ENCODE measurements around the gene AHCYL1. TPM values are rescaled to one million over a fixed set of nuclear protein-coding genes. Genes with fewer than 3 reads are reported as not detected.

Gene AHCYL1
- total RNA-seq, 1 experiment from 2014 or later: 92.0 TPM

GRCh38 chr1:110005971-110006370 lies 21.4 kb downstream of the AHCYL1 start:
- peaks cover 28 to 36% of the 10 kb centered on the region in 2 experiments for H3K4me1 ChIP-seq (ENCODE audit: control insufficient read depth in 1 of 2, insufficient read depth in 2 of 2, low read length in 2 of 2)
- no peak overlapping the region for H3K4me2 ChIP-seq (ENCODE audit: low read length)
- ATAC-seq (no peak), DNase-seq (ENCODE audit: low read depth, low spot score) (no peak)
- BruUV-seq (replicated peaks): no TSS peak
- no peaks in the 10 kb centered on the region for H3K9me2 ChIP-seq (ENCODE audit: insufficient read depth)
- no peak for TF ChIP-seq YY1 (IDR thresholded peaks at IDR 0.05; ENCODE audit: extremely low read depth, insufficient replicate concordance, low read depth, low read length)
- H3K4me3 ChIP-seq (replicated peaks in 1 of 2; ENCODE audit: low read depth in 1 of 2, low read length in 2 of 2): no peak overlapping the region
- peaks cover 52% of the 10 kb centered on the region for H3K79me2 ChIP-seq (ENCODE audit: insufficient read depth, low read length)
- ChIA-PET RAD21 (ENCODE audit: low non-redundant PET in 1 of 2, low total read pairs in 2 of 2, uncharacterized antibody in 2 of 2, unreplicated experiment in 2 of 2) (no interaction called here), CTCF (no interaction called here), POLR2A (no interaction called here)
- 0 out of 2 replicates have a peak, but pooled peaks cover 5% of the 10 kb centered on the region for H4K20me1 ChIP-seq (ENCODE audit: insufficient read depth)
- no peaks in the 10 kb centered on the region for H3K9me3 ChIP-seq (ENCODE audit: control insufficient read depth in 1 of 2, insufficient read depth in 1 of 2, low read depth in 1 of 2, low read length in 2 of 2)
- no peak overlapping the region for H3K9ac ChIP-seq (ENCODE audit: low read length)
- peaks cover 15 to 18% of the 10 kb centered on the region in 2 experiments; a peak in 3 of 4 replicates for H3K36me3 ChIP-seq (ENCODE audit: control insufficient read depth in 1 of 2, insufficient read depth in 2 of 2, low read length in 2 of 2)
- H3K27me3 ChIP-seq (ENCODE audit: insufficient read depth, low read length): no peaks in the 10 kb centered on the region
- H3K27ac ChIP-seq (ENCODE audit: low read depth, low read length): no peak overlapping the region
- H2AFZ ChIP-seq (ENCODE audit: low read depth, low read length, poor library complexity, severe bottlenecking): no peak overlapping the region
- intact Hi-C loops (cut with micrococcal nuclease): no loop called here

DNA sequence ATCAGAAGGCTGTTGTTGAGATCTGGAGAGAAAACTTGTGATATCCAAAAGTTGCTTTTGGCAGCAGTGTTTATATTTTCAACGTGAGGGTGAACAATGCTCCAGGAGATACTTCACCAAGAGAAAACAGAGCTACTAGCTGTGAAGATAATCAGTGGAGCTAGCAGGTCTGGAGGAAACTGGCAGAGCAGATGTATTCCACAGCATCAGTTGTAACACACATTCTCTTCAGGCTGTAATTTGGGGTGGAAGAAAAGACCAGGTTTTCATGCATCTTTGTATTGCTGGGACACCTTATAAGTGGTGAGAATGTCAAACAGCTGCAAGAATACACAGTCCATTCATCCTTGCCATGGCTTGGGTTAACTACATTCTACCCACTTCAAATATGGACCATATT lies 22.0 kb downstream of the AHCYL1 start:
- TSS peak; percentile 20 for BruUV-seq (replicated peaks)
- no peak overlapping the region for H3K27ac ChIP-seq (ENCODE audit: low read depth, low read length)
- DNase-seq (ENCODE audit: low read depth, low spot score) (no peak), ATAC-seq (no peak)
- H3K79me2 ChIP-seq (ENCODE audit: insufficient read depth, low read length): peaks cover 51% of the 10 kb centered on the region
- H3K36me3 ChIP-seq (ENCODE audit: control insufficient read depth in 1 of 2, insufficient read depth in 2 of 2, low read length in 2 of 2): peaks cover 18 to 23% of the 10 kb centered on the region in 2 experiments; a peak in 3 of 4 replicates
- no peaks in the 10 kb centered on the region for H3K9me3 ChIP-seq (ENCODE audit: control insufficient read depth in 1 of 2, insufficient read depth in 1 of 2, low read depth in 1 of 2, low read length in 2 of 2)
- TF ChIP-seq TCF7L2 (IDR thresholded peaks at IDR 0.05; ENCODE audit: borderline replicate concordance, extremely low read depth, insufficient read depth, insufficient read length) (no peak), YY1 (IDR thresholded peaks at IDR 0.05; ENCODE audit: extremely low read depth, insufficient replicate concordance, low read depth, low read length) (no peak), CEBPB (IDR thresholded peaks at IDR 0.05; ENCODE audit: low read depth) (no peak), JUND (IDR thresholded peaks at IDR 0.05) (no peak)
- no peaks in the 10 kb centered on the region for H3K9me2 ChIP-seq (ENCODE audit: insufficient read depth)
- H3K4me1 ChIP-seq (ENCODE audit: control insufficient read depth in 1 of 2, insufficient read depth in 2 of 2, low read length in 2 of 2): peaks cover 28 to 36% of the 10 kb centered on the region in 2 experiments
- intact Hi-C loops (cut with micrococcal nuclease): no loop called here
- CTCF ChIA-PET: interaction anchor here (1.3 to 1.7 kb wide), 2 partner anchors 22 to 23 kb away, joined by 6 to 11 read pairs; partner anchors contain the start of gene AHCYL1
- RAD21 ChIA-PET (ENCODE audit: low non-redundant PET in 1 of 2, low total read pairs in 2 of 2, uncharacterized antibody in 2 of 2, unreplicated experiment in 2 of 2): no interaction called here
- H3K4me2 ChIP-seq (ENCODE audit: low read length): no peak overlapping the region
- no peak overlapping the region for H3K4me3 ChIP-seq (replicated peaks in 1 of 2; ENCODE audit: low read depth in 1 of 2, low read length in 2 of 2)
- no peak overlapping the region for H3K9ac ChIP-seq (ENCODE audit: low read length)
- H4K20me1 ChIP-seq (ENCODE audit: insufficient read depth): 0 out of 2 replicates have a peak, but pooled peaks cover 5% of the 10 kb centered on the region
- POLR2A ChIA-PET: no interaction called here
- H3K27me3 ChIP-seq (ENCODE audit: insufficient read depth, low read length): no peaks in the 10 kb centered on the region
- no peak overlapping the region for H2AFZ ChIP-seq (ENCODE audit: low read depth, low read length, poor library complexity, severe bottlenecking)
